SK-N-SH treated with all-trans-retinoic acid at 6 μM for 48 hours (cell line): ENCODE measurements around the gene ZNF524.

Experiments
- ATAC-seq: fragments of 200-7000 bp; cut with Tn5 transposase; 3 replicates; pipeline ENCODE4 v1.9.1; 2020; ENCODE audit warnings: mild to moderate bottlenecking, moderate library complexity
- ARNTL ChIP-seq: fragments of 450-650 bp; formaldehyde crosslinking; IDR thresholded peaks from 2 replicates; pipeline ENCODE4 v1.5.0; 2020; ENCODE audit warnings: low read depth, mild to moderate bottlenecking, moderate library complexity, borderline replicate concordance
- BACH2 ChIP-seq: fragments of 250-450 bp; sonication (Bioruptor Pico); IDR thresholded peaks from 2 replicates; pipeline ENCODE4 v1.9.0; 2021; ENCODE audit warnings: mild to moderate bottlenecking, borderline replicate concordance
- CSDC2 ChIP-seq: fragments of 250-450 bp; sonication (Bioruptor Pico); IDR thresholded peaks from 2 replicates; pipeline ENCODE4 v1.5.0; 2020; ENCODE audit warnings: mild to moderate bottlenecking, moderate library complexity
- ESRRG ChIP-seq: fragments of 250-450 bp; sonication (Bioruptor Pico); IDR thresholded peaks from 2 replicates; pipeline ENCODE4 v1.6.1; 2021; ENCODE audit warnings: mild to moderate bottlenecking
- GLIS3 ChIP-seq: fragments of 250-450 bp; sonication (Bioruptor Pico); IDR thresholded peaks from 2 replicates; pipeline ENCODE4 v1.5.0; 2020; ENCODE audit warnings: mild to moderate bottlenecking, moderate library complexity
- ISL1 ChIP-seq: fragments of 250-450 bp; sonication (Bioruptor Pico); IDR thresholded peaks from 2 replicates; pipeline ENCODE4 v2.1.2; 2022; ENCODE audit warnings: mild to moderate bottlenecking, moderate library complexity
- PPARA ChIP-seq: fragments of 250-450 bp; sonication (Bioruptor Pico); IDR thresholded peaks from 2 replicates; pipeline ENCODE4 v1.5.0; 2020; ENCODE audit warnings: mild to moderate bottlenecking, borderline replicate concordance
- RARB ChIP-seq: fragments of 250-450 bp; sonication (Bioruptor Pico); IDR thresholded peaks from 2 replicates; pipeline ENCODE4 v1.8.0; 2021; ENCODE audit warnings: mild to moderate bottlenecking, moderate library complexity
- SNAI2 ChIP-seq: fragments of 250-450 bp; sonication (Bioruptor Pico); IDR thresholded peaks from 2 replicates; pipeline ENCODE4 v1.5.0; 2020; ENCODE audit warnings: mild to moderate bottlenecking, moderate library complexity
- TCF4 ChIP-seq: fragments of 250-450 bp; sonication (Bioruptor Pico); IDR thresholded peaks from 2 replicates; pipeline ENCODE4 v1.8.0; 2021; ENCODE audit warnings: mild to moderate bottlenecking, moderate library complexity, borderline replicate concordance
- ZFP3 ChIP-seq: fragments of 250-450 bp; sonication (Bioruptor Pico); IDR thresholded peaks from 2 replicates; pipeline ENCODE4 v1.5.0; 2020; ENCODE audit warnings: mild to moderate bottlenecking, moderate library complexity
- ZFP30 ChIP-seq: fragments of 450-650 bp; formaldehyde crosslinking; IDR thresholded peaks from 2 replicates; pipeline ENCODE4 v1.5.0; 2022; ENCODE audit warnings: mild to moderate bottlenecking, moderate library complexity
- ZNF565 ChIP-seq: fragments of 450-650 bp; formaldehyde crosslinking; conservative IDR thresholded peaks from 2 replicates; pipeline ENCODE4 v1.5.0; 2020; ENCODE audit warnings: low read depth, mild to moderate bottlenecking, moderate library complexity
- ZNF70 ChIP-seq: fragments of 450-650 bp; formaldehyde crosslinking; IDR thresholded peaks from 2 replicates; pipeline ENCODE4 v1.5.0; 2020; ENCODE audit warnings: mild to moderate bottlenecking, moderate library complexity
- ZNF8 ChIP-seq: fragments of 450-650 bp; formaldehyde crosslinking; IDR thresholded peaks from 2 replicates; pipeline ENCODE4 v1.5.0; 2020; ENCODE audit warnings: mild to moderate bottlenecking, moderate library complexity
- TF ChIP-seq, protein P1 (sequence below): fragments of 250-450 bp; sonication (Bioruptor Pico); IDR thresholded peaks from 2 replicates; pipeline ENCODE4 v1.5.1; 2020; ENCODE audit warnings: low read depth, mild to moderate bottlenecking, moderate library complexity
- TF ChIP-seq, protein P2 (sequence below): fragments of 250-450 bp; sonication (Bioruptor Pico); IDR thresholded peaks from 2 replicates; pipeline ENCODE4 v1.5.0; 2020; ENCODE audit warnings: mild to moderate bottlenecking, moderate library complexity
- TF ChIP-seq, protein P3 (sequence below): fragments of 250-450 bp; sonication (Bioruptor Pico); IDR thresholded peaks from 2 replicates; pipeline ENCODE4 v1.8.0; 2020; ENCODE audit warnings: mild to moderate bottlenecking, moderate library complexity, borderline replicate concordance
- TF ChIP-seq, protein P4 (sequence below): fragments of 250-450 bp; sonication (Bioruptor Pico); IDR thresholded peaks from 2 replicates; pipeline ENCODE4 v1.8.0; 2021; ENCODE audit warnings: low read depth, mild to moderate bottlenecking, moderate library complexity, borderline replicate concordance

The ZNF524 gene

DNA sequence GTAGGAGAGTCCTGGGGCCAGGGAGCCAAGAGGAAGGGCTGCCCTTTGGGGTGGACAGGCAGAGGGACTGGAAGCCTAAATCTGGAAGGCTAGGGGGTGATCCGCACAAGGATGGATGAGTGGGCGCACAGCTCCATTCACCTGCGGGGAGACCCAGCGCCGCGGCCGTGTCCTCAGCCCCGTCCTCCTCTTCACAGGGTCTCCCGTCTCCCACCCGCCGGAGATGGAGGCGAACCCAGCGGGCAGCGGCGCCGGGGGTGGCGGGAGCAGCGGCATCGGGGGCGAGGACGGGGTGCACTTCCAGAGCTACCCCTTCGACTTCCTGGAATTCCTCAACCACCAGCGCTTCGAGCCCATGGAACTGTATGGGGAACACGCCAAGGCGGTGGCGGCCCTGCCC lies 13.3 kb downstream of the ZNF524 start (continued):
- TF ChIP-seq BACH2 (CRISPR knock-in tag) (no peak), ZFP30 (CRISPR knock-in tag) (no peak), ARNTL (no peak)
- TF ChIP-seq, all 23 proteins: peak for 0

DNA sequence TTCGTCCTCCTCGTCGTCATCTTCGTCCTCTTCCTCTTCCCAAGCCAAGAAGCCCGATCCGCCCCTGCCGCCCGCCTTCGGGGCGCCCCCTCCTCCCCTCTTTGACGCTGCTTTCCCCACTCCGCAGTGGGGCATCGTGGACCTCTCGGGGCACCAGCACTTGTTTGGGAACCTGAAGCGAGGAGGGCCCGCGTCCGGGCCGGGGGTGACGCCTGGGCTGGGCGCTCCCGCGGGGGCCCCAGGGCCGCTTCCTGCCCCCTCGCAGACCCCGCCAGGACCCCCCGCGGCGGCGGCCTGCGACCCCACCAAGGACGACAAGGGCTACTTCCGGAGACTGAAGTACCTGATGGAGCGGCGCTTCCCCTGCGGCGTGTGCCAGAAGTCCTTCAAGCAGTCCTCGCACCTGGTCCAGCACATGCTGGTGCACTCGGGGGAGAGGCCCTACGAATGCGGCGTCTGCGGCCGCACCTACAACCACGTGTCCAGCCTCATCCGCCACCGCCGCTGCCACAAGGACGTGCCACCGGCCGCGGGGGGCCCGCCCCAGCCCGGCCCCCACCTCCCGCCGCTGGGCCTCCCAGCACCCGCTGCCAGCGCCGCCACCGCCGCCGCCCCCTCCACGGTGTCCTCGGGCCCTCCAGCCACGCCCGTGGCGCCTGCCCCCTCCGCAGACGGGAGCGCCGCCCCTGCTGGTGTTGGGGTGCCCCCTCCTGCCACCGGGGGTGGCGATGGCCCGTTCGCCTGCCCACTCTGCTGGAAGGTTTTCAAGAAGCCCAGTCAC lies 14.0 kb downstream of the ZNF524 start:
- no peak for ATAC-seq
- no peak for TF ChIP-seq RARB
- TF ChIP-seq ZNF70 (CRISPR knock-in tag): no peak
- no peak for TF ChIP-seq ZFP3 (CRISPR knock-in tag)
- no peak for TF ChIP-seq BACH2 (CRISPR knock-in tag)
- no peak for TF ChIP-seq PPARA (CRISPR knock-in tag)
- TF ChIP-seq ZNF8 (CRISPR knock-in tag): no peak
- TF ChIP-seq ESRRG (CRISPR knock-in tag): no peak
- no peak for TF ChIP-seq TCF4 (CRISPR knock-in tag)
- TF ChIP-seq, protein P1, sequence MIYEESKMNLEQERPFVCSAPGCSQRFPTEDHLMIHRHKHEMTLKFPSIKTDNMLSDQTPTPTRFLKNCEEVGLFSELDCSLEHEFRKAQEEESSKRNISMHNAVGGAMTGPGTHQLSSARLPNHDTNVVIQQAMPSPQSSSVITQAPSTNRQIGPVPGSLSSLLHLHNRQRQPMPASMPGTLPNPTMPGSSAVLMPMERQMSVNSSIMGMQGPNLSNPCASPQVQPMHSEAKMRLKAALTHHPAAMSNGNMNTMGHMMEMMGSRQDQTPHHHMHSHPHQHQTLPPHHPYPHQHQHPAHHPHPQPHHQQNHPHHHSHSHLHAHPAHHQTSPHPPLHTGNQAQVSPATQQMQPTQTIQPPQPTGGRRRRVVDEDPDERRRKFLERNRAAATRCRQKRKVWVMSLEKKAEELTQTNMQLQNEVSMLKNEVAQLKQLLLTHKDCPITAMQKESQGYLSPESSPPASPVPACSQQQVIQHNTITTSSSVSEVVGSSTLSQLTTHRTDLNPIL (CRISPR knock-in tag): no peak
- TF ChIP-seq CSDC2 (CRISPR knock-in tag): no peak
- TF ChIP-seq, protein P2, sequence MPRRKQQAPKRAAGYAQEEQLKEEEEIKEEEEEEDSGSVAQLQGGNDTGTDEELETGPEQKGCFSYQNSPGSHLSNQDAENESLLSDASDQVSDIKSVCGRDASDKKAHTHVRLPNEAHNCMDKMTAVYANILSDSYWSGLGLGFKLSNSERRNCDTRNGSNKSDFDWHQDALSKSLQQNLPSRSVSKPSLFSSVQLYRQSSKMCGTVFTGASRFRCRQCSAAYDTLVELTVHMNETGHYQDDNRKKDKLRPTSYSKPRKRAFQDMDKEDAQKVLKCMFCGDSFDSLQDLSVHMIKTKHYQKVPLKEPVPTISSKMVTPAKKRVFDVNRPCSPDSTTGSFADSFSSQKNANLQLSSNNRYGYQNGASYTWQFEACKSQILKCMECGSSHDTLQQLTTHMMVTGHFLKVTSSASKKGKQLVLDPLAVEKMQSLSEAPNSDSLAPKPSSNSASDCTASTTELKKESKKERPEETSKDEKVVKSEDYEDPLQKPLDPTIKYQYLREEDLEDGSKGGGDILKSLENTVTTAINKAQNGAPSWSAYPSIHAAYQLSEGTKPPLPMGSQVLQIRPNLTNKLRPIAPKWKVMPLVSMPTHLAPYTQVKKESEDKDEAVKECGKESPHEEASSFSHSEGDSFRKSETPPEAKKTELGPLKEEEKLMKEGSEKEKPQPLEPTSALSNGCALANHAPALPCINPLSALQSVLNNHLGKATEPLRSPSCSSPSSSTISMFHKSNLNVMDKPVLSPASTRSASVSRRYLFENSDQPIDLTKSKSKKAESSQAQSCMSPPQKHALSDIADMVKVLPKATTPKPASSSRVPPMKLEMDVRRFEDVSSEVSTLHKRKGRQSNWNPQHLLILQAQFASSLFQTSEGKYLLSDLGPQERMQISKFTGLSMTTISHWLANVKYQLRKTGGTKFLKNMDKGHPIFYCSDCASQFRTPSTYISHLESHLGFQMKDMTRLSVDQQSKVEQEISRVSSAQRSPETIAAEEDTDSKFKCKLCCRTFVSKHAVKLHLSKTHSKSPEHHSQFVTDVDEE (CRISPR knock-in tag): no peak

DNA sequence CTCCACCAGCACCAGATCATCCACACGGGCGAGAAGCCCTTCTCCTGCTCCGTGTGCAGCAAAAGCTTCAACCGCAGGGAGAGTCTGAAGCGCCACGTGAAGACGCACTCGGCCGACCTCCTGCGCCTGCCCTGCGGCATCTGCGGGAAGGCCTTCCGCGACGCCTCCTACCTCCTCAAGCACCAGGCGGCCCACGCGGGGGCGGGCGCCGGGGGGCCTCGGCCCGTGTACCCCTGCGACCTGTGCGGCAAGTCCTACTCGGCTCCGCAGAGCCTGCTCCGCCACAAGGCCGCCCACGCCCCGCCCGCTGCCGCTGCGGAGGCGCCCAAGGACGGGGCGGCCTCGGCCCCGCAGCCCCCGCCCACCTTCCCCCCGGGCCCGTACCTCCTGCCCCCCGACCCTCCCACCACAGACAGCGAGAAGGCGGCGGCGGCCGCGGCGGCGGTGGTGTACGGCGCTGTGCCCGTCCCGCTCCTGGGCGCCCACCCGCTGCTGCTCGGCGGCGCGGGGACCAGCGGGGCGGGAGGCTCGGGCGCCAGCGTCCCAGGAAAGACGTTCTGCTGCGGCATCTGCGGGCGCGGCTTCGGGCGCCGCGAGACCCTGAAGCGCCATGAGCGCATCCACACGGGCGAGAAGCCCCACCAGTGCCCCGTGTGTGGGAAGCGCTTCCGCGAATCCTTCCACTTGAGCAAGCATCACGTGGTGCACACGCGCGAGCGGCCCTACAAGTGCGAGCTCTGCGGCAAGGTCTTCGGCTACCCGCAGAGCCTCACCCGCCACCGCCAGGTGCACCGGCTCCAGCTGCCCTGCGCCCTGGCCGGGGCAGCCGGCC lies 14.8 kb downstream of the ZNF524 start:
- no peak for ATAC-seq
- TF ChIP-seq, protein P3, sequence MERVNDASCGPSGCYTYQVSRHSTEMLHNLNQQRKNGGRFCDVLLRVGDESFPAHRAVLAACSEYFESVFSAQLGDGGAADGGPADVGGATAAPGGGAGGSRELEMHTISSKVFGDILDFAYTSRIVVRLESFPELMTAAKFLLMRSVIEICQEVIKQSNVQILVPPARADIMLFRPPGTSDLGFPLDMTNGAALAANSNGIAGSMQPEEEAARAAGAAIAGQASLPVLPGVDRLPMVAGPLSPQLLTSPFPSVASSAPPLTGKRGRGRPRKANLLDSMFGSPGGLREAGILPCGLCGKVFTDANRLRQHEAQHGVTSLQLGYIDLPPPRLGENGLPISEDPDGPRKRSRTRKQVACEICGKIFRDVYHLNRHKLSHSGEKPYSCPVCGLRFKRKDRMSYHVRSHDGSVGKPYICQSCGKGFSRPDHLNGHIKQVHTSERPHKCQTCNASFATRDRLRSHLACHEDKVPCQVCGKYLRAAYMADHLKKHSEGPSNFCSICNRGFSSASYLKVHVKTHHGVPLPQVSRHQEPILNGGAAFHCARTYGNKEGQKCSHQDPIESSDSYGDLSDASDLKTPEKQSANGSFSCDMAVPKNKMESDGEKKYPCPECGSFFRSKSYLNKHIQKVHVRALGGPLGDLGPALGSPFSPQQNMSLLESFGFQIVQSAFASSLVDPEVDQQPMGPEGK: no peak
- TF ChIP-seq ZNF70 (CRISPR knock-in tag) (no peak), ZNF565 (no peak), GLIS3 (CRISPR knock-in tag) (no peak), RARB (no peak), CSDC2 (CRISPR knock-in tag) (no peak), SNAI2 (CRISPR knock-in tag) (no peak), ISL1 (no peak), ZNF8 (CRISPR knock-in tag) (no peak), ZFP30 (CRISPR knock-in tag) (no peak), PPARA (CRISPR knock-in tag) (no peak), ESRRG (CRISPR knock-in tag) (no peak)
- TF ChIP-seq, protein P4, sequence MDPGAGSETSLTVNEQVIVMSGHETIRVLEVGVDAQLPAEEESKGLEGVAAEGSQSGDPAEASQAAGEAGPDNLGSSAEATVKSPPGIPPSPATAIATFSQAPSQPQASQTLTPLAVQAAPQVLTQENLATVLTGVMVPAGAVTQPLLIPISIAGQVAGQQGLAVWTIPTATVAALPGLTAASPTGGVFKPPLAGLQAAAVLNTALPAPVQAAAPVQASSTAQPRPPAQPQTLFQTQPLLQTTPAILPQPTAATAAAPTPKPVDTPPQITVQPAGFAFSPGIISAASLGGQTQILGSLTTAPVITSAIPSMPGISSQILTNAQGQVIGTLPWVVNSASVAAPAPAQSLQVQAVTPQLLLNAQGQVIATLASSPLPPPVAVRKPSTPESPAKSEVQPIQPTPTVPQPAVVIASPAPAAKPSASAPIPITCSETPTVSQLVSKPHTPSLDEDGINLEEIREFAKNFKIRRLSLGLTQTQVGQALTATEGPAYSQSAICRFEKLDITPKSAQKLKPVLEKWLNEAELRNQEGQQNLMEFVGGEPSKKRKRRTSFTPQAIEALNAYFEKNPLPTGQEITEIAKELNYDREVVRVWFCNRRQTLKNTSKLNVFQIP: no peak
- TF ChIP-seq, protein P2 (CRISPR knock-in tag): no peak
